ENCODE measurements around the gene PCGF2.

The PCGF2 gene

DNA sequence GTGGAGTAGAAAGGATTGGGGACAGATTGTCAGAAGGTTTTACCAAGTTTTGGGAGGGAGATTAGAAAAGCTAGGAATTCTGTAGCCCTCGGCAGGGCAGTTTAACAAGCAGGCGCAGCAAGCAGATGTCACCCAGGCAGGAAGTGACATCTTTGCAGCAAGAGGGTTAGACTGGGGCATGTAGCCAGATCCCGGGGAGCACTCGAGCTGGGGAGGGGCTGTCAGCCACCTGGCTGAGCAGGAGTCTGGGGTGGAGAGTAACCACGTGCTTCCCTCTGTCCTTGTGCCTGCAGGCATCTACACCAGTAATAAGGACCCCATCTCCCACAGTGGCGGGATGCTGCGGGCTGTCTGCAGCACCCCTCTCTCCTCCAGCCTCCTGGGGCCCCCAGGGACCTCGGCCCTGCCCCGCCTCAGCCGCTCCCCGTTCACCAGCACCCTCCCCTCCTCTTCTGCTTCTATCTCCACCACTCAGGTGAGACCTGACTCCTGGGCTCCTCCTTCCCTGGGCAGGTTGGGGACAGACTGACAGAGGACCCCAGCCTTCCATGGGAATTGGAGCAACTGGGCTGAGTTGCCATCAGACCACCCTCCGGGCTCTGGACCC is 30.9 kb downstream of the PCGF2 start:
- DNase-seq, result no peak

DNA sequence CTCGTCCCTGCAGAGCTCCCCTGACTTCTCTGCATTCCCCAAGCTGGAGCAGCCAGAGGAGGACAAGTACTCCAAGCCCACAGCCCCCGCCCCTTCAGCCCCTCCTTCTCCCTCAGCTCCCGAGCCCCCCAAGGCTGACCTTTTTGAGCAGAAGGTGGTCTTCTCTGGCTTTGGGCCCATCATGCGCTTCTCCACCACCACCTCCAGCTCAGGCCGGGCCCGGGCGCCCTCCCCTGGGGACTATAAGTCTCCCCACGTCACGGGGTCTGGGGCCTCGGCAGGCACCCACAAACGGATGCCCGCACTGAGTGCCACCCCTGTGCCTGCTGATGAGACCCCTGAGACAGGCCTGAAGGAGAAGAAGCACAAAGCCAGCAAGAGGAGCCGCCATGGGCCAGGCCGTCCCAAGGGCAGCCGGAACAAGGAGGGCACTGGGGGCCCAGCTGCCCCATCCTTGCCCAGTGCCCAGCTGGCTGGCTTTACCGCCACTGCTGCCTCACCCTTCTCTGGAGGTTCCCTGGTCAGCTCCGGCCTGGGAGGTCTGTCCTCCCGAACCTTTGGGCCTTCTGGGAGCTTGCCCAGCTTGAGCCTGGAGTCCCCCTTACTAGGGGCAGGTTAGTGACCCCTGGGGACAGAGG is 31.6 kb downstream of the PCGF2 start:
- no peak for DNase-seq

DNA sequence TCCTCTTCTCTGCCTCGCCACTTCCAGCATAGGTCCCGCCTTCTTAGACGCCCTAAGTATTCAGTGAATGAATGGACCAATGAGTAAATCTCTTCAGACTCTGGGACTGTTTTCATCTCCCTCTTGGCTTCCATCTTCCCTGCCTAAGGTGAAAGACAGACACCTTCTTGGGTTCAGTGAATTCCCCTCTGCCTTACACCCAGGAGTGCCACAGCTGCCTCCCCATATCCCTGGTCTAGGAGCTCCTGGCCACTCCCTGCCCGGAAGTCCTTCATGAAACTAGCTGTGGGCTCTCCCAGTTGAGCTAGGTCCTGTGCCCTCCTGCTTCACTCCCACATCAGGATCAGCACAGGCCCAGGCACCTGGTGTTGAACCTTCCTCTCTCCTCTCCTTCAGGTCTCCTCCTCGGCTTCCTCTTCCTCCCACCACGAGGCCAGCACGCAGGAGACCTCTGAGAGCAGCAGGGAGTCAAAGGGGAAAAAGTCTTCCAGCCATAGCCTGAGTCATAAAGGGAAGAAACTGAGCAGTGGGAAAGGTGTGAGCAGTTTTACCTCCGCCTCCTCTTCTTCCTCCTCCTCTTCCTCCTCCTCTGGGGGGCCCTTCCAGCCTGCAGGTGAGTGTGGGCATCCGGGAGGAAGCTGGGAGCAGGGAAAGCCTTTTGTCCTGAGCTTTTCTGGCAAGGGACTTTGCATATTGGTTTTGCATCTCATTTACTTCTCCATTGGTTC is 32.8 kb downstream of the PCGF2 start:
- DNase-seq, result no peak

DNA sequence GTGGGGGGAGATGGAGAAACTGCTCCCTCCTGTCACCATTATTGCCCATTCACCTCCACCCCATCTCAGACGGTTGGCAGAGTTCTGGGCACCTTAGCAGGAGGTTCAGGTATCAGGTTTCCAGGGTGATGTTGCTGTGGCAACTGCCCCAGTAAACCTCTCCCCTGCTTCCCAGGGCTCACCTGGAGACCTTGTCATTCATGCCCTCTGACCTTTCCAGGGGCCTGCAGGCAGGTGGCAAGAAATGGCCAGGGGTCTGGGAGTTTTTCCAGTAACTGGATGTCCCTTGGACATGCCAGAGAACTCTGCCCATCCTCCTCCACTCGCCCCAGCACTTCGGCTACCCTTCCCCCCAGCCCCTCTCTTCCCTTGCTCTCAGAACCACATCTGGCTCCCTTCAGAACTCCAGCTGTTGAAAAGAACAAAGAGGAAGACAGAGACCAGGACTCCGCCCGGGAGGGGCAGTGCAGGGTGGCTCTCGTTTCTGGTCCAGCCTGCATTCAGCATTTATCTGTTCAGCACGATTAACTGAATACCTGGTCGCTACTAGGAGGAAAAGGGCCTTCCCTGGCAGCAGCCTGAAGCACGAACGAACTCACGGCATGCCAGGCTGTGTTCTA is 34.6 kb downstream of the PCGF2 start:
- no peak for DNase-seq

DNA sequence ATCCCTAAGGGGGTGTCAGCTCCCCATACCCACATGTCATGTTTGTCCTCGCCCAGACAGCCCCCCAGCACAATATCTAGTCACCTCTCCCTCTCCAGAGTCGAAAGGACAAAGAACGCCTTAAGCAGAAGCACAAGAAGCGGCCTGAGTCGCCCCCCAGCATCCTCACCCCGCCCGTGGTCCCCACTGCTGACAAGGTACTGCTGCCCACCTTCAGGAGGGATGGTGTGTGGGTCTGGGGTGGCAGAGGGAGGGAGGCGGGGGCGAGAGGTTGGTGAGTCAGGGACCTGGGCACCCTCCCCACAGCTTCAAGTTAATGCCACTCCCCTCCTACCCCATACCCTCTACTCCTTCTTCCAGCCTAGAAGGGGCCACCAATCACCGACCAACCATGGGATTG is 35.5 kb downstream of the PCGF2 start:
- DNase-seq, result no peak

DNA sequence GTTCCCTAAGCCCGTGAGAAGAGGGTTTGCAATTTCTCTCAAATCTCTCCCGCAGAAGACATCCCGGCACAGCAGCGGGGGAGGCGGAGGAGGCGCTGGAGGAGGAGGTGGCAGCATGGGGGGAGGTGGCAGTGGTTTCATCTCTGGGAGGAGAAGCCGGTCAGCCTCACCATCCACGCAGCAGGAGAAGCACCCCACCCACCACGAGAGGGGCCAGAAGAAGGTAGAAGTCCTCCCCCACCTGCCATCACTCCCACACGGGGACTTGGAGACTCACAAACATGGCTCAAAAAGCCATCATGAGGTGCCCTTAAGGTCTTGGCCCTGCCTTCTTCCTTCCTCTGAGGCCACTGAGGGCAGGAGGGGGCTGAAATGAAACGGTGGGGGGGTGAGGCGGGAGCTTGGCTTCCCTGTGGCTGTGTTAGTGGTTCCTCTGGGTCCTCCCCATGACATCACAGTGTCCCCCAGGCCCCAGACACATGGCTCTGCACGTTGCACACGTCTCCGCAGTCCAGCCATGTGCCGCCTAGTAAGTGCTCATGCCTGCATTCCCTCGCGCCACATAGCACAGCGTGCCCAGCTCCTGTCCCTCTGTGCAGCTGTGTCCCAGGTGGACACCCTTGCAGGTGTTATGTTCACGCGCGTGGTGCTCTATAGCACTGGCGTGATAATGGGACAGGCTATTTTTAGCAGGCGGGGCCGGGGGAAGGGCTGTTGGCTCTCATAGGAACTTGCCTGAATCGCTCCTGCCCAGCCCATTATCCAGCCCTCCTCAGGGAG is 36.2 kb downstream of the PCGF2 start:
- DNase-seq, result no peak

DNA sequence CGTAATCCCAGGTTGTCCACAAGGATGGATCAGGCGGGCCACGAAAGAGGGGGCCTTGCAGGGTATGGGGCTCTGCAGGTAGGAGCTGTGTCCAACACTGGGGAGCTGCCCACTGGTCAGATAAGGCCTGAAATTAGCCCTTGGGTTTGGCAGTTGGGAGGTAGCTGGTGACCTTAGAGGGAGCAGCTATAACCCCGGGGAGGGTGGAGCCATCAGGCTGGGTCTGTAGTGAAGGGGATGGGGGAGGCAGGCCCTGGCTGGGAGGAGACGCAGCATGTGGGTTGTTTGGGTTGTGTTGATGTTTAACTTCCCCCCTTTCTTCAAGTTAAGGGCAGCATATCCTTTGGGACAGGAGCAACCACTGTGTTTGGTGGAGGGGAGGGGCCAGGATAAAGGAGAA is 37.2 kb downstream of the PCGF2 start:
- DNase-seq, result no peak

DNA sequence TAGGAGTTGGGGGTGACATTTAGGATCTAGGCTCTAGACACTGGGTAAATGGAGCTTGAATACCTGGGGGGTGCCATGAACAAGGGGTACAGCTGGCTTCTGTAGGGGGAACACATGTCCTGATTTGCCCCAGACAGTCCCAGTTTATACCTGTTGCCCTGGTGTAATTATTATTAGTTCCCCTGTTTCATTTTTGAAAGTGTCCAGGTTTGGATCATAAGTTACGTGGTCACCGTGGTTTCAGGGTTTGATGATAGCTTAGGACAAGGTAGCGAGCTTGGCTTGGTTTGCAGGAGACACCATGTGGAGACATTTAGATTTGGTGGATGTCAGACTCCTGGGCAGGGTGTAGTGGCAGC is 37.6 kb downstream of the PCGF2 start:
- no peak for DNase-seq

DNA sequence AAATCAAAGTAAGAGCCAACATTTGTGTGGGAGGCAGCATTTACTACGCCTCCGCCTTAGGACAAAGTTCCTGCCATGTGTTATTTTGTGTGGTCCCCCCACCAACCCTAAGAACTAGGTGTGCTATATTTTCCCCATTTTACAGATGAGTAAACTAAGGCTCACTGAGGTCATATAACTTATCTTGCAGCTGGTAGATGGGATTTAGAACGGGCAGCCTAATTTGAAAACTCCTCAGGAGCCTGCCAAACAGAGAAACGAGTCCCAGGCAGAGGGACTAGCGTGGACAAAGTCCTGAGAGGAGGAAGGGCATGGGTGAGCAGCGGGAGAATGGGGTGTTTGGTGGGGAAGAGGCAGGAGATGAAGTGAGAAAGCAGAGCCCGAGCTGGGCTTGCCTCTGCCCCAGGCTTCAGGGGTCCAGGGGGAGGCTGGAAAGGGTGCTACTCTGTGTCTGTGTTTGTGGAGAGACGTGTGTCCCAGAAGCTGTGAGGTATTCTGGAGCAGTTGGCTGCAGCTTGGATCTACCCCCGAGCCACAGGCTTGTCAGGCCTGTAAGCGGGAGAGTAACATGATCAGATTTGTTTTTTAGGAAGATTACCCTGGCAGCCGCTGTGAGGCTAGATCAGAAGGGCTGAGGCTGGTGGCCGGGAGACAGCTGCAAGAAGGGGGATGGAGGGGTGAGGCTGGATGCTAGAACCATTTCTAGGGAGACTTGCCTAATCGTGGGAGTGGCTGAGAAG is 38.1 kb downstream of the PCGF2 start:
- no peak for DNase-seq

DNA sequence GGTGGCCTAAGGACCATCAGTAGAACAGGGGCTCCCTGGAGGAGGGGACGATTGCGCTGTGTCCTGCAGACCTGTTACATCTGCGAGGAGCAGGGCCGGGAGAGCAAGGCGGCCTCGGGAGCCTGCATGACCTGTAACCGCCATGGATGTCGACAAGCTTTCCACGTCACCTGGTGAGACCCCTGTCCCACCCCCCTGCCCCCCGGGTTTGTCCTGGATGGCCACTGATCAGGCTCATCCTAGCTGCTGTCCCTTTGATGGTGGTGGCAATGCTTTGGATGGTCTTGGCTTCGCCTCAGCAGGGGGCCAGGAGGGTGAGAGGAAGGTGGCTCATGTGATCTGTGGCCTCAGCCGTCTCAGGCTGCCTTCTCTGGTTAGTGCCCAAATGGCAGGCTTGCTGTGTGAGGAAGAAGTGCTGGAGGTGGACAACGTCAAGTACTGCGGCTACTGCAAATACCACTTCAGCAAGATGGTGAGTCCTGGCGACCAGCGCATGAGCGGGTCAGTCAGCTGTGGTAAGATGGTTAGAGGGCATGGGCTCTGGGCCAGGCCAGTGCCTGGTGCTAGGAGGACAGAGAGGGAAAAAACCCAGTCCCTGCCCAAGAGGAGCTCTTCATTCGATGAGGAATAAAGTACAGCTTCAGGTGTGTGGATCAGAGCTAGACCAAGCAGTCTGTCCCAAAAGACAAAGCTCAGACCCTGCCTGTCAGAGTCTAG is 38.9 kb downstream of the PCGF2 start:
- no peak for DNase-seq

DNA sequence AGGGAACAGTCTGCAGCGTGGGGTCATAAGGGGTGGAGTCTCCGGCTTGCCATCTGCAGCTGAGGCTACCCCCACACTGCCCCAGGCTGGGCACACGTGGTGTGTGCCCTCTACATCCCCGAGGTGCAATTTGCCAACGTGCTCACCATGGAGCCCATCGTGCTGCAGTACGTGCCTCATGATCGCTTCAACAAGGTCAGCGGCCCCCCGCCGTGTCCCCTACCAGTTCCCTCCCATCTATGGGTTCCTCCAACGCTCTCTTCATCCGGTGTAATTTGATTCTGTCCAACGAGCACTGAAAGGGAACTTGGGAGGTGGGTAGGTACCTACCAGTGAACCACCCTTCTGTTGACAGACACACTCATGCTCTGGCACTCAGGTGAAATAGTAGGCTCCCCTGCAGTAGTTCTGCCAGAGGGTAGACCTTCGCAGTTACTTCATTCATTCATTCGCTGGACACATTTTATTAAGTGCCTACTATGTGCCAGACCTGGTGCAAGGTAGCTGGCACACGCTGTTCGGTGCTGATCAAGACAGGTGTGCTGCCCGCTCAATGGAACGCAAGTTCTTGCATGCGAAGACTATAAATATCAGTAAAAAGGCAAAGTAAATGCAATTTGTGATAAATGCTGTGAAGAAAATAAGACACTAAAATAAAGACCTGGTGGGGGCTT is 40.3 kb downstream of the PCGF2 start:
- DNase-seq, result no peak

DNA sequence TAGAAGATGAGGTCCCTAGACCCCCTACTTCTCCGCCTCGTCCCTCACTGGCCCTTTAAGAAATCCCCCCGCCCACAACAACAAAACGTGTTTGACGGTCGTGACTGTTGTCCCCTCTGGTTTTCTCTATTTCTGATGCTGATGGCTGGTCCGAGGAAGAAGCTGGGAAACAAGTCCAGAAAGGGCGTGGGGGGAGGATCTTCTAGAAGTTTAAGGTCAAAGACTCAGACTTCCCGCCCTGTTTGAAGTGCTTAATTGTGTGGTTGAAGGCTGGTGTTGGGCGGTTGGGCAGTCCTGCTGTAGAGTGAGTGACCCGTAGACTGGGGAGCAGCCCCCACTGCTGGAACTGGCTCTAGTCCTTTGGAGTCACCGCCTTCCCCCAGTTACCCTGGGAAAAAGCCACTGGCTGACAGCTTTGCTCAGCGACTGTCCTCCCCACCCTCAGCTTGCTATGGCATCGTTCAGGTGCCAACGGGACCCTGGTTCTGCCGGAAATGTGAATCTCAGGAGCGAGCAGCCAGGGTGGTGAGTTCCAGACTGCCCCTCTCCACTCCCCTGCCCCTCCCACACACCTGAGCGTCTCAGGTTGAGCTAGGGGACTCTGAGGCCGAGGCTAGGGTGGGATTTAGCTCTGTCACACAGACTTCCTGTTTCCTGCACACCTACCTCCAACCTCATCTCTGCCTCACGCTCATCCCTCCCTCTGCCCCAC is 41.5 kb downstream of the PCGF2 start:
- DNase-seq, result peak; percentile 23 to 36

DNA sequence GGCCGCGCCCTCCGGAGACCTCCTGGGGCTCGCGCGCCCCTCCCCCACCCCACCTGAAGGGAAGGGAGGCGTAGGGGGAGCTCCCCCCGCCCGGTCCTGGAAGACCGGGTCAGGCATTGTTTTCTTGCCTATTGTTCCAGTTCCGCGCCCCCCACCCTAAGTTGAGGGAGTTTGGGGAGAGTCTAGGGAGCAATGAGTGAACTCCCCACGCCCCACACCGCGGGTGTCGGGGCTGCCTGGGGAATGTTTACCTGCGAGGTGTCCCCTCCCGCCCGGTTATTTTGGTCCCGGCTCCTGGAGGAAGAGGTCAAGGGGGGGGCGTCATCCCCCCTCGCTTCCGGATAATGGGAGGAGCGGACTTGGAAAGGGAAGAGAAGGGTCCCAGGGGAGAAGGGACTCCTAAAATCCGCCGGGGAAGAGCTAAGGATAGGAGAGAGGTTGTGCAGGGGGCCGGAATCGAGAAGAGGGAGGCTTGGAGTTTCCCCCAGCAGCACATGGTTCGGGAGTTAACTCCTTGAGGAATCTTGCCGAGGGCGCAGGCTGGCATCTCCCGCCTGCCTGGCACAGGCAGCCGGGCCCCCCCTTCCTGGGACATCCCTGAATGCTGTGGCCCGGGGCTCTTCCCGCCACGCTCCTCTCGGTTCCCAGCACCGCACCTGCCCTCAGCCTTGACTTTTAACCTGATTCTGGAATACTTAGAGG is 42.2 kb downstream of the PCGF2 start:
- no peak for DNase-seq

DNA sequence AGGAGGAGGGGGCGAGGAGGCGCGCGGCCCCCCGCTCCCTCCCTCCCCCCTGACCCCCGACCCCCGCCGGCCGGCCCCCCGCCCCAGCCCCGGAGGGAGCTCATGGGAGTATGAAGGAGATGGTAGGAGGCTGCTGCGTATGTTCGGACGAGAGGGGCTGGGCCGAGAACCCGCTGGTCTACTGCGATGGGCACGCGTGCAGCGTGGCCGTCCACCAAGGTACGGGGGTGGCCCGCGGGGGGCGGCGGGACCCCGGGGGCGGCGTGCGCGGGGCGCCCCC is 42.7 kb downstream of the PCGF2 start:
- DNase-seq, result no peak

DNA sequence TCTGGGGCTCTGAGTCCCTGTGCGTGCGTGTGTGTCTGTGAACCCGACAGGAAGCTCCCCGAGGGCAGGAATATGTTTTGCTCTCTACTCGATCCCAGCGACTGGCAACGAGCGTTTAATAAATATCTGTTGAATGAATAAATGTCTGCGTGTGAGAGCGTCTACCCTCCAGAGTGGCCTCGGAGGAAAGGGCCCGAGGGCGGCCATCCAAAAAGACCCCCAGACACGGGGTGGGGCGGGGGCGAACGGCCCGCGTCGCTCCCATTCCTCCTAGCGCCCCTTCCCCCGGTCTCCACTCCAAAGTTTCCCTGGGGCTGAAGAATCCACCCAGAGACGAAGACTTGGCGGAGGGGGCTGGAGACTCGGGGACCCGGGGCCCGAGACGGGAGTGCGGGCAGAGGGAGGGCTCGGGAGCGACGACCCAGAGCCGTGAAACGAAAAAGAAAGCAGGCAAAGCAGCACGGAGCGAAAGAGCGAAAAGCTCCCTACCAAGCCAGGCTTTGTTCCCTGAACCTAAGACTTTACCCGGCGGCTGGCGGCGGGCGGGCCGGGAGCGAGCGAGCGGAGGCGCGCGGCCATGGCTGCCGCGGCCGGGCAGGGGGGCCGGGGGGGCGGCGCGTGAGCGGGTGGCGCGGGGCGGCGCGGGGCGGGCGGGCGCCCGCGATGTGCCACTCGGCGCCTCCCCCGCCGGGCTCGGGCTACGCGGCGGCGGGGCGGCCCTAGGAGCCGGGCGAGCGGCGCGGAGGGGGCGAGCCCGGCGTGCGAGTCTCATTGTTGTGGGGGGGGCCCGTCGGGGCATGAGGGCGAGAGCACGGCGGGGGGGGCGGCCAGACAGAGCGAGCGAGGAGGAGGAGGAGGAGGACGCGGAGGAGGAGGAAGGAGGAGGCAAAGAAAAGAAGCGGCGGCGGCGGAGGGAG is 43.3 kb downstream of the PCGF2 start, which contains the start of gene MLLT6:
Gene MLLT6 (plus strand): TSS at position 668 of the 917 bp plus-strand sequence. CDS start 360 bp downstream, outside the sequence.
- DNase-seq, result peak; percentile 56 to 62

DNA sequence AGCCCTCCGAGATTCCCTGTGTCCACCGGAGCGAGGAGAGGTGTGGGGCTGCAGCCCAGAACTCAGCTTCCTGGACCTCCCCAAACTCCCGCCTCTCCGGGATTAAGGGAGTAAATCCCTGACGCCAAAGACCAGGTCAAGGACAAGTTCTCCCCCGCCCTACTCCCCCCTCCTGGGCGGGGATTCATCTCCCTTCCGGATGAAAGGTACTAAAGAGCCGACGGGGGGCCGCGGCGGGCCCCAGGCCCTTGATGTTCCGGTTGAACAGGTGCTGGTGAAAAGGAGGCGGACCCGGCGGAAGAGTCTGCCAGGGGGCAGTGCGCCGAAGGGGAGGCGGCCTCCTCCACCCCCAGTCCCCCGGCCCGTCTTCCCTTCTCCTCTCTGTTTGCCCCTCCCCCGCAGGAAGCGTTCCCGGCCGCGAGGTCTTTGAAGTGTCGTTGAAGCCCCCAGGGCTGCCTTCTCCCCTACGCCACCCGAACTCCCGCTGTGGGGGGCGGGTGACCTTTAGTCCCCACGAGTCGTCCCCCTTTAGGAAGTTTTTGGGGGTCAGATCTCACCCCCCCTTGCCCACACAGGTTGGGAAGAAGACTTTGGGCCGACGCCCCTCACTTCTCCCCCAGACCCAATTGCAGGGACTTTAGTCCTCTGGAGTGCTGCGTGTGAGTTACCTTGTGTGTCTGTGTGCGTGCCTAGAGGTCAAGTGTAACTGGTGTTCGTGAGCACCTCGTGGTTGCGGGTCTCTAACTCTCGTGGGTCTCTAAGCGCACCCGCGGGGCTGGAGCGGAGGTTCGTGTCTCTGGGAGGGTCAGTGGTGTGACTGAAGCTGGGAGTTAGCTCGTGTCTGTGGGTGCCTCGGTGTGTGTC is 44.2 kb downstream of the PCGF2 start:
- peak in 1 of 2 donors; percentile 53 for DNase-seq

DNA sequence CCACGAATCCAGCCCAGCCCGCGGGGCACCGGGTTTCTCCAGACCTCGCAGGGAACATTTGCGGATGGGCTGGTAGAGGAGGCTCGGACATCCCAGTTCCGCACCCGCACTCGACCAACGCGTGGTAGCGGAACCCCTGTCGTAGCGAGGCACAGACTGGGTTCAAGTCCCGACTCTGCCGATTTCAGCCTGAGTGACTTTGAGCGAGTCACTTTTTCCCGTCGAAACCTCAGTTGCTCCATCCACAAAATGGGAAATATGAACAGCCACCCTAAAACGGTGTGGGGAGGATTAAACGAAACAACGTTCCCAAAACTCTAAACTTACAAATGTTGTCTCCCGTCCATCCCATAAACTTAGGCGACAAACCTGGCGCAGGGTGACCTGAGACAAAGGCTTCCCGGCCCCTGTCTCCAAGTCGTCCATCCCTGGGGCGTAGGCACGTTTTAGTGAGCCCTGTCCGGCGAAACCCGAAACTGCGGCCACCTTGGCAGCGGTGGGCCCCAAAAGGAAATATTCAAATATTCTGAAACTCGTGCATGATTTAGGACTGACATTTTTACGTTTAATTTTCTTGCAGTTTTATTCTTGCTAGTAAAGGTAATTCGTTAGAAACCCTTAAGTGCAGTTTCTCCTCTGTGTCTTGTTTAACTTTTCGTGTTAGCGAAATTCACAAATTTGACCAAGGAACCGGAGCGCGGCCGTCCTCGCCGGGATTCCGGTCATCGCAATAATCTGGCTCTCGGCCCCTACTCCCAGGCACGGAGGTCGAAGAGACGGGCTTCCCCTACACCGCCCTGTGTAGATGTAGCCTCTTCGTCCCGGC is 45.0 kb downstream of the PCGF2 start:
- peak; percentile 29 to 56 for DNase-seq

Data from inflammatory macrophage (primary cell).